Ramos (cell line): ENCODE measurements around the gene SBNO2.

ENCODE experiments used
- in situ Hi-C: fragments of 300-500 bp; cut with MboI; formaldehyde crosslinking; loops from one replicate; pipeline ENCODE4 v1.14.3; 2022; ENCODE audit warnings: low sequenced_read_pairs; ENCODE audit not compliant: unreplicated experiment

SBNO2 gene

DNA sequence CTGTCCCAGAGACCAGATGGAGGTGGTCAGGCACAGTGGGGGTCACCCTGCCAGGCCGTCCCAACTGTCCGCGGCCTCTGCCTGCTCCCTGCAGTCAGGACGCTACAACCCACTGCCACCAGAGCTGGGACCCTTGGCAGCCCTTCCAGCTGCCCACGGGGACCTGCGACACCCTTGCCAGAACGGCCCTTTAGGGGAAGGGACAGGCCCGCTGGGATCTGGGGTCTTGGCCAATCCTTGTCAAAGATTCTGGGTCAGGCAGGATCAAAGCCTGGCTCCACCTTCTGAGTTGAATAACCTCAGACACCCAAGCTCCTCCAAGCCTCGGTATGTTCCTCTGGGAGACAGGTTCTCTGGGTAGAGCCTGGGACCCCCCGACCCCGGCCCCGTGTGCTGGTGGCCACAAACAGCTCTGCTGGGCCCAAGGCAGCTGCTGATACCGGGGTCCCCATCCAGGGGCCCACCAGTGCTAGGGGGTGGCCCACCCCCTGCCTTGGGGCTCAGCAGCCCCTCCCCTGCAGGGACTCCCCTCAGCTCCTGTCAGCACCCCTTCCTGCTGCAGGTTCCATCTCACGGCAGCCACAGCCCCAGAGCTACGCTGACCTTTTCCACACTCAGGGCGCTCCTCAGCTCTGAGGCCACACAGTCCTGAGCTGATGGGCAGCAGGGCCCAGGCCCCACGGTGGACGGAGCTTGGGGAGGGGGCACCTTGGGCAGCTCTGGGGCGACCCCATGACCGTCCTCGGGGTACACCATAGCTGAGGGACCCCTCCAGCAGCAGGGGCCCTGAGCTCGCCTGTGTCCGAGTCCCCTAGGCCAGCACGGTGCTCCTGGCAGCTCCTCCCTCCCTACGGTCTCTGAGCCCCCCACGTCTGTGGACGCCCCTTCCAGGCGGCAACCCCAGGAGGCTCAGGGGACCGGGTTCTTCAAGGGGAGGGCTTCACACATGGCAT lies 18.4 kb downstream of the SBNO2 start:
- in situ Hi-C loops = no loop called here

DNA sequence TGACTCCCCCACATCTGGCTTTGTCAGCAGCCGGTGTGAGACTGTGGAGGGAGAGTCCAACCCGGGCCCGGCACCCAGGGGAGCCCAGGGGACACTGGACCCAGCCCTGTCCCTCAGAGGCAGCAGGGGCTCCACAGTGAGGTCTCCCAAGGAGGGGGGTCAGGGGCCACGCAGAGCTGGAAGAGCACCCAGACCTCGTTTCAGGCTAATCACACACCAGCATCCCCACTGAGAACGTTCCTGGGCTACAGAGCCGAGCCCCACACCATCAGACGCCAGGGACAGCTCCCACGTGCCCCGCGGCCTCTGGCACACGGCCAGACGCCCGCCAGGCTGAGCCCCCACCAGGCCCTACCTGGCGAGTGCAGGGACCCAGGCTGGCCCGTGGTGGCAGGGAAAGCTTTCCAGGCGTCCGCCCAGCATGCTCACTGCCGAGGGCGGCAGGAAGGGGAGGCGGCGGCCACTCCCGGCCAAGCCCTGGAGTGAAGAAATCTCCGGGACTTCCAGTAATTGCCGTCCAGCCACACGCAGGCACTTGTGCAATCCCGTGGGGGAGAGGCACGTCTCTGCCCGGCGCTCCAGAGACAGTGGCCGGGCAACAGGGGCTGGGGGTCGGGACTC lies 19.2 kb downstream of the SBNO2 start:
- in situ Hi-C loops = no loop called here

DNA sequence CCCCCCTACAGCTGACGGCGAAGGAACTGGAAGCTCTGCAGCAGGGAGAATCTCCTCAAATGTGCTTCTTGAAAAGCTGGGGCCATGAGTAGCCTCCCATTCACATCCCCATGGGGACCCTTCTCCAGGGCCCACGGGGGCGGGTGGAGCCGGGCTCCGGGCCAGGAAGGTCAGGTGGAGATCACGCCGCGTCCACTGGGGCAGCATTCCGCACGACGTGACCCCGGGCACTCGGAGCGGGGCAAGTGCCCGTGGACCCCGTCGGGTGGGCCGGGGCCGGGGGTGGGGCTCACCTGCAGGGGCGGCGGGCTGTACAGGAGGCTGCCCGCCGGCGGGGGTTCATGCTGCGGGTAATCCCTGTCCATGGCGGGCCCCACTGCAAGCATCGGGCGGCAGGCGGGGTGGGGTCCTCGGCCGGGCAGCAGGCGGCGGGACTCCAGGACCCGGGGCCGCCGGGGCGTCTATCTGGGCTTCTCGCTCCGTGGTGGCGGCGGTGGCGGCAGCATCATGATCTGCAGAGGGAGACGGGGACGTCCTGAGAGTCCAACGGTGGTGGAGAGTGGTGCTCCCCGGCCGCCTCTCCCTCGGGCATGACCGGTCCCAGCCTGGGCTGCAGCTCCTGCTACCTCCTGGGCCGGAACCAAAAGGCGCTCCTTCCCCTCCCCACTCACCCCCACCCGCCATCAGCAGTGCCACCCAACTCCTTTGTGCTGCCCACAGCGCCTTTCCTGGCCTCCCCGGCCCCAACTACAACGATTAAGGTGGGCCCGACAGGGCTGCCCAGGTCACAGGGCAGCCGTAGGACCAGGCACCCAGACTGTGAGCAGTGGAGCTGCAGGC lies 20.0 kb downstream of the SBNO2 start:
- in situ Hi-C loops = no loop called here

DNA sequence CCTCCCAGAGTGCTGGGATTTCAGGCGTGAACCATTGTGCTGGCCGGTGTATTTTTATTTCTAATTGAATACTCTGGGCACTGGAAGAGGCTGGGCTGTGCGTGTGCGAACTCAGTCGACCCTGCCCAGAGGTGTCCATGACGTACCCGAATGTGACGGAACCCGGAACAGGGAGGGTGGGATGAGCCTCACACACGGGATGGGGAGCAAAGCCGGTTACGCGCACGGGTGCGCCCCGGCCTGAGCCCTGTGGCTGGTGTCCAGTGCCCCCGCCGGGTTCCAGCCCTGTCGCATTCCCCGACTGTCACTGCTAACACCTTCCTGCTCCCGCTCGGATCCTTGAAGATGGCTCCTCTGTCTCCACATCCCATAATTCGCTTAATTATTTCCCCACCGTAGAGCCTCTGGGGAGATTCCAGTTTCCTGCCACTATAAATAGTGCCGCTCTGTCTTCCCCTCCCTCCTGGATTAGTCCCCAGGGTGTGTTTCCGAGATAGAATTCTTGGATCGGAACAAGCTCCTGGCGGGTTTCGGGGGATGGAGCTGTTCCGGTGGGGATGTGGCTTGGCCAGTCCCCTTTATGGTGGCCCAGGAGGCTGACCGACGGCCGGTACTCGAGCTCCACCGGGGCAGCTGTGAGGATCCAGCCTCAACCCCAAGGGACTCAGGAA lies 22.0 kb downstream of the SBNO2 start:
- in situ Hi-C loops = no loop called here

DNA sequence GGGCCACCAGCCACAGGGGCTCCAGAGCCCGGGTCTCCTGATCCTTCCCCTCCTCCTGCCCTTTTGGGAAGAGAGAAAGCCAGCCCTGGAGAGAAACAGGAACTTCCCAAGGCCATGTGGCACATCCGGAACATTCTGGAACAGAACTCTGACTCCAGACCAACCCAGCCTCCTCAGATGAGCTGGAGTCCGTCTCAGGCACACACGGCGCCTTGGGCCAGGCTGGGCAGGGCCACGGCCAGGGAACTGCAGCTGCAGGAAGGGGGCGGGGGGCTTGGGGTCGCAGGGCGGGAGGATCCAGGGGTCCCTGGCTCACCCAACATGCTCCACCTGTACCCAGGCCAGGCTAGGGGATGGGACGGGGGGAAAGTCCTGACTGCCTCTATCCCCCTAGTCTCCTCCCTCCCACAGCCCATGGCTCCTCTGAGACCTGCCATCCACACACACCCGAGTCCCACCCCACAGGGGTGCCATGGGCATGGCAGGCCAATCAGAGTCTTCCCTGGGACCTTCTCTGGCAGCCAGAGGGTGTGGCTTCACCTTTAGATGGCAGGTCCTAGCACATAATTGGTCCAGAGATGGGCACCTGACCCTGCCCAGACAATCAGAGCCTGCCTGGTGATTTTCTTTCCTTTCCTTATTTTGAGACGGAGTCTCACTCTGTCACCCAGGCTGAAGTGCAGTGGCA lies 22.9 kb downstream of the SBNO2 start:
- in situ Hi-C loops = no loop called here

DNA sequence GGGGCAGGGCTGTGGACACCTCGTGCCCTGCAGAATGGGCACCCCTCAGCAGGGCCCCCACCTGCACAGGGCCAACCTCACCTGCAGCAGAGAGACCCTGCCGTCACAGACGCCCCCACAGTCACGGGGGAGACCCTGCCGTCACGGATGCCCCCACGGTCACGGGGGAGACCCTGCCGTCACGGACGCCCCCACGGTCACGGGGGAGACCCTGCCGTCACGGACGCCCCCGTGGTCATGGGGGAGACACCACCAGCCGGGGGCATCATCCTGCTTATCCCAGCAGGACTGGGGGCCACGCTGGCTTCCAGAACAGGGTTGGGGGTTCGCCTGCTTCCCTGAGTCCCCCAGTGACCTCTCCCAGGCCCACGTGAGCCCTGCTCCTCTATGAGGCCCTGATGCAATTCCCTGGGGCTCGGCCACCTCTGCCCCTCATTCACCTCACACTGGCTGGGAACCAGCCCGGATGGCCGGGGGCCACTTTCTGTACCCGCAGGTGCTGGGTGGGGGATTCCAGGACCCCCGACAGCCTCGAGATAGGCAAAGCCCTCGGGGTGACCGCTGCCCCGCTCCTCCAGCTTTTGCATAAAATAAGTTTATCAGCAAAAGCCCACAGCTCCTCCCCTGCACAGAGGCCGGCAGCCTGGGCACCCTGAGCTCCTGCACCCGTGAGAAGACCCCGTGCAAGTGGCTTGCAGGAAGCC lies 23.6 kb downstream of the SBNO2 start:
- in situ Hi-C loops = no loop called here

DNA sequence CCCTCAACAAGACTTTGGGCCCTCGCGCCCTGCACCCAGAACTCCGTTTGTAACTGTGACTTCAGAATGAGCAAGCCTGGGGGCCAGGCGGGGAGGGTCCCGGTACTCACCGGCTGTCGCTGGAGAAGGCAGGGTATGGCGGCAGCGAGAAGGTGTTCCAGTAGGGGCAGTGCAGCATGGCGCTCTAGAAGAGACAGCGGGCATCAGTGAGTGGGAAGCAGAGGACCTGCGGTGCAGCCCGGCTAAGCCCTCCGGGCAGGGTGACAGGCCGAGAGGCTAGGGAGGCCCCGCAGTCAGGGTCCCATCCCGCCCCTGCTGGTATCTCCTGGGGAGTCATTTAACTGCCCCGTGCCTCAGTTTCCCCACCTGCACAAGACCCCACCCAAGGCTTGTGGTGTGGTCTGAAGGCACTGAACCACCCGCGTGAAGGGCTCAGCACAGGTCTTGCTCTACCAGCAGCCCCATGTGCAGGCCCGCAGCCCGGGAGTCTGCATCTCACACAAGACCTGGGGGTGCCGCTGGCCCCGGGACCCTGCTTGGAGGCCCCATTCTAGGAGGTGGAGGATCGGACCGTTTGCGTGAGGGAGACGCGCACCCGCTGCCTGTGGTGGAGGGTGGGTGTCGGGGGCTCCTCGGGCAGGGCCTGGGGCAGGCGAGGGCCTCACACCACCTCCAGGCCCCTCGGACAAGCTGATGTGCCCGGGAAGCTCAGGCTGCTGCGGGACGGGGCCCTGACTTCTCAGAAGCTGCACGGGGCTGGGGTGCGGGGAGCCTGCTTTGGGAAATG lies 24.6 kb downstream of the SBNO2 start:
- in situ Hi-C loops = no loop called here

DNA sequence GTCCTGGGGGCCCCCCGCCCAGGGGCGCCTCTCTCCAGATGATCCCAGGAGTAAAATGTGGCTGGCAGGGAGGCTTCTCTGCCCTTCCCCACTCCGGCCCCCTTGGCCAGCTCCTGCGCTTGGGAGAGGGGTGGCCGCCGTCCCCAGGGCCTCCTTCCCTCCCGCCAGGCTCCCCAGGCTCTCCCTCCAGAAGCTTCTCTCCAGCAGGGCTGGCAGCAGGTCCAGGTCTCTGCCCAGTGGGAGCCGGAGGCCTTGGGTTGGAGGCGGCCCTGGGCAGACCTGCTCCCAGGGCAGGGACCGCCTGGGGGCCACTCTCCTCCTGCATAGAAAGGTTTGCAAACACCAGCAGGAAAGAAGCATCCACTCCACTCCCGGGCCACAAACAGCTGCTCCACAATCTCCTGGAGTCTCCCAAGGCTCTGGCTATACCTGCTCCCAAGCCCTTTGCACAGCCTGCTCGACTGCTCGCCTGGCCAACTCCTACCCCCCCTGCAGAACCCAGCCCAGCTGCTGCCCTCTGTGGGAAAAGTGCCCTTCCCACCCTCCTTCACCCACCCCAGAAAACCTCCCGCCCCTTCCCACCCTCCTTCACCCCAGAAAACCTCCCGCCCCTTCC lies 26.0 kb downstream of the SBNO2 start:
- in situ Hi-C loops = no loop called here

DNA sequence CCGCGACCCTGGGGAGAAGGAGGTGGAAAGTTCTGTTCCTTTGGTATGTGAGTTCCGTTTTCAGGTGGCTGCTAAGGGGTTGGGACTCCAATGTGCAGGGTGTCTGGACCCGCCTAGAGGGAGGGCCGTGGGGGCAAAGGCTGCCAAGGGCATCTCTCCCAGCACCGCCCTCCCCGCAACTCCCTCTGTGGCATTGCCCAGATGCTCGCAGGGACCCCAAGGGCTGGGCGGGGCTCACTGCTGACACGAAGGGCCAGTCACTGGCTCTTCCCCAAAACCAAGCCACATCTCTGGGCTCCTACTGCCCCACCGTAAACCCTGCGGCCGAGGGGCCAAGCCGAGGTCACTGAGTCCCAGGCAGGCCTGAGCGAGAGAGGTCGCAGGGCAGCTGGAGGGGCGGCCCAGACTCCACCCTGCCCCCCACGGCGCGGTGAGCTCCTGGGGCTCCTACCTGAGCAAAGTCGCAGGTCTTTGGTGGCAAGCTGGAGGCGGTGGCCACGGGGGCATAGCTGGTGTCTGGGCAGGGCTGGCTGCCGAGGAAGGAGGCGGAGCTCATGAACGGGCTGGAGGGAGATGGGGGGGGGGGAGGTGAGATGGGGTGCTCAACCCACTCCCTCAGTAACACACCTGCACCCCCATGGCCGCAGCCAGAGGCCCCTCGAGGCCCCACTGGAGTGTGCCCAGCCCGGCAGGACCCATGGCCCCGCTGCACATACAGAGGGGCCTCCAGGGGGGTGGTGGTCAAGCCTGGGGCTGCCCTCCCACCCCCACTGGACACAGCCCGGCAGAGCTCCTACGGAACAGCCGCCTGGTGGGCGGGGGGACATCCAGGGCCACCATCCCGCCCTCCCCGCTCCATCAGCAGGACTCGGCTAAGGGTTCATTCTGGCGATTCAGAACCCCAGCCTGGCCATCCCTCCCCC lies 26.9 kb downstream of the SBNO2 start:
- in situ Hi-C loops = no loop called here

DNA sequence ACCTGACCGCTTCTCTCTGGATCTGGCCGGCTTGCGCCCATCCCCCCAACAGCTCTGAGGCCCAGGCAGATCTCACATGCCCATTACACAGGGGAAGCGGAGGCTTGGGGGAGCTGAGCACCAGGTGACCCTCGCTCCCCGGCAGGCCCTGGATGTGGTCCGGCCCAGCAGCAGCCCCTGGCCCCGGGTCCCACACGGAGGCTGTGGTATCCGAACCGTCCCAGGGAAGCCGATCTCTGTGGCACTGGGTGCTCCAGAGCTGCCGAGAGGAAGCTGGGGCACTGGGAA lies 27.7 kb downstream of the SBNO2 start:
- in situ Hi-C loops = no loop called here

DNA sequence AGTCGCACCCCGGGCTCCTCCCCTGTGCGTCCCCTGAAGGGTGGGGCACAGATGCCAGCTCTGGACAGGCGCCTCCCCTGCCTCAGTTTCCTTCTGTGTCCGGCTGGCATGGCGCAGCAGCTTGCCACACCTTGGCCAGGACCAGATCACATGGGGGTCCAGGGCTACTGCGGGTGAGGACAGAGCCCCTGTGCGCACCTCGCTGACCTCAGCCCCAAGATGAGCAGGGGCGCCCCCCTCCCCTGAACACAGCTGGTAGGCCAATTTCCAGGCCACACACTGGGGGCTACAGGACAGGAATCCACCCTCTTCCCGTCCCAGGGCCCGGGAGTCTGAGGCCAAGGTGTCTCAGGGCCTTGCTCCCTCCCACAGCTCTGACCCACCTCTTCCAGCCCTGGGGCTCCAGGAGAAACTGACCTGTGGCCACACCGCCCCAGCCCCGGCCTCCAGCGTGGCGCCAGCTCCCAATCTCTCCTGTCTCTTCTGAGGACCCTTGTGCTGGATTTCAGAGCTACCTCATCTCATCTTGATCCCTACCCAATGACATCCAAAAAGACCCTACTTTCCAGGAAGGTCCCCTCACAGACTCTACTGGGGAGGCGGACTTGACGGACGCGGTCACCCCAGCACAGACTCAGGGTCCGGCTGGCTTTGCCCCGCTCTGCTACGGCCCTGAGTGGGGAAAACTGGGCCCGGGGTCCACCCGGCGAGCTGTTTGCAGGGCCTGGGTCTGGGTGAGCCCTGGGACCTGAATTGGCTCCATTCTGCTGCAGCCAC lies 28.2 kb downstream of the SBNO2 start:
- in situ Hi-C loops = no loop called here

DNA sequence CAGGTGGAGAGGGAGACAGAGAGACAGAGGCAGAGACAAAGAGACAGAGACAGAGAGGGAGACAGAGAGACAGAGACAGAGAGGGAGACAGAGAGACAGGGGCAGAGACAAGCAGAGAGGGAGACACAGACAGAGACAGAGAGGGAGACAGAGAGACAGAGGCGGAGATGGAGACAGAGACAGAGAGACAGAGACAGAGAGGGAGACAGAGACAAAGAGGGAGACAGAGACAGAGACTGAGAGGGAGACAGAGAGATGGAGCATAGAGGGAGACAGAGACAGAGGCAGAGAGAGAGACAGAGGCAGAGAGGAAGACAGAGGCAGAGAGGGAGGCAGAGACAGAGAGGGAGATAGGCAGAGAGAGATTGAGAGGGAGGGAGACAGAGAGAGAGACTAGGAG lies 29.3 kb downstream of the SBNO2 start:
- in situ Hi-C loops = no loop called here

DNA sequence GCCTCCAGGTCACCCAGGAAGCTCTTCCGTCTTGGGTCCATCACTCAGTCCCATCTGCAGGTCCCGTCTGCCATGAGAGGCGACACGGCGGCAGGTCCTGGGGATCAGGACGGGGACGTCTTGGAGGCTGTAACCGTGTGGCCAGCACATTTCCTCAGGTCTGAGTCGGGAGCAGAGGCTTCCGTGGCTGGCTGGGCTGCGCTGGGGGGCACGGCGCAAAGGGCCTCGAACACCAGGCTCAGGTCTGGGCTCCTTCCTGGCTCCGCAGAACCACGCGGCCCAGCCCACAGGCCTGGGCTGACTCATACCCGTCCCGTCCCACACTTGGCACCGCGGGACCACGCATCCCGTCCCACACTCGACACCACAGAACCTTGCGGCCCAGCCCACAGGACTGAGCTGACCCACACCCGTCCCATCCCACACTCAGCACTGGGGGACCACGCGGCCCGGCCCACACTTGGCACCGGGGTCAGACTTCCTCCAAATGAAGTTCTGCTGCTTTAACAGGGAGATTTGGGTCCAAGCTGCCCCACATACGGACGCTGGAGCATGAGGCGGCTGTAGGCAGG lies 30.2 kb downstream of the SBNO2 start:
- in situ Hi-C loops = no loop called here

DNA sequence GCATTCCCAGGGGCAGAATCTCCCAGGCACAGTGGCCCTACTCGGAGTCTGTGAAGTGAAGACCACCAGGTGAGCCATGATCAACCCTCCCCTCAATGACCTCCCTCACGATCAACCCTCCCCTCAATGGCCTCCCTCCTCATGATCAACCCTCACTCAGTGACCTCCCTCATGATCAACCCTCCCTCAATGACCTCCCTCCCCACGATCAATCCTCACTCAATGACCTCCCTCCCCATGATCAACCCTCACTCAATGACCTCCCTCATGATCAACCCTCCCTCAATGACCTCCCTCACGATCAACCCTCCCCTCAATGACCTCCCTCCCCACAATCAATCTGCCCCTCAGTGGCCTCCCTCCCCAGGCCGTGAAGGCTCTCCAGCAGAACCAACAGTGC lies 32.1 kb downstream of the SBNO2 start:
- in situ Hi-C loops = no loop called here

DNA sequence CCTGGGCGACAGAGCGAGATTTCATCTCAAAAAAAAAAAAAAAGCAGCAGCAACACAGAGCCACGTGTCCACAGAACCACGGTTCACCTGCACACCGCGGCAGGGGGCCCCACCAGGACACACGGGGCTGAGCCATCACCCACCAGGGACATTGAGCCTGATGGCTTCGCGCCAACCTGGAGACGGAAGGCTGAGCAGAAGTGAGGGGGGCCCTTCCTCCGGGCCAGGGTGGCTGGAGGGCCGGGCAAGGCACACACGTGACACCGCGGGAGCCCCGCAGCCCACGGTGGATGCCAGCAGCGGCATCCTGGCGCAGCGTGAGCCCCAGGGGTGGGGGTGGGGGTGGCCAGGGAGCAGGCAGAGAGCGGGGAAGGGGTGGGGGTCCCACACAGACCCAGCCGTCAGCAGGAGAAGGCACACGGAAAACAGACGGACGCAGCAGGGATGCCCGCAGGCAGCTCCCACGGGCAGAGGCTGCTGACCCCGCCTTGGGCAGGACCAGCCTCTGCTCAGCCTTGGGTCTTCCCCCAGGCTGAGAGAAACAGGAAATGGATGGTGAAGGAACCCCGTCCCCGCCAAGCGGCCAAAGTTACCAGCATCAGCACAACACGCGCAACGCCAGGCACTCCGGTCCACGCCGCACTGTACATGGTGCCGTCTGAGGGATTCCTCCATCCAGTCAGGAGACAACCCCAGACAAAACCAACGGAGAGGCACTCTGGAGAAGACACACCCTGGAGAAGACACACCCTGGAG lies 33.6 kb downstream of the SBNO2 start:
- in situ Hi-C loops = no loop called here
